HG02678 (cell line): Measurements from ENCODE around the gene DFFB.

ENCODE experiments used
- ATAC-seq: cut with Tn5 transposase; IDR thresholded peaks from one replicate; pipeline ENCODE4 v1.9.1; 2021; ENCODE audit warnings: mild to moderate bottlenecking, moderate library complexity; ENCODE audit not compliant: unreplicated experiment

DFFB gene

DNA sequence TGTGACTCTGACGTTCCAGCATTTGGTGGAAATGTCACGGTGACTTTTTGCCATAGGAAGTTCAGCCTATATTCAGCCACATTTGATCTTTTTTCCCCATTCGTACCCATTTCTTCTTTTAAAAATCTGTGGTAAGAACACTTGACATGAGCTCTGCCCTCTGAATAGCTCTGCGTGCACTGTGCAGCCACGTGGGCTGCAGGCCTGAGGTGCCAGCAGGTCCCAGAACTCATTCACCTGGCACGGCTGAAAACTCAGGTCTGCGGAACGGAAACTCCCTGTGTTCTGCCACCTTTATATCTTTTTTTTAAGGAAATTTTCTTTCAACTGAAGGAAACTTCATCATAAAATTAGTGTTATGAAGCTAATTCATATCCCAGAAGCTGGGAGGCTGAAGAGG, 28.9 kb upstream of the DFFB start:
- ATAC-seq, result no peak

DNA sequence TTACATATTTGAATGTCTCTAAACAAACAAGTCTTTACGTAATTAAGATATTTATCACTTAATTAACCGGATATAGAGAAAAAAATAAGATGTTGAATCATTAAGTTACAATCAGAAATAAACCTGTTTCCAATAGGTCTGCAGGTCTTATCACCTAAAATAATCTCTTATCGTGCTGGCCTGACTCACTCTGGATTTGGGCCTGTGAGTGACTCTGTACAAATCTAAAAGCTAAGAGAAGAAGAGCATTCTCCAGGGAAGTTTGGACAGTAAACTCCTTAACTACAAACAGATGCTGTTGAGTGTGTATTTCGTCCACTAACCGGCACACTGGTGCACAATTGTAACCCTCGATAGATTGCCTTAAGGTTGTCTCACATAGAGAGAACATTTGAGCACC, 25.6 kb upstream of the DFFB start:
- ATAC-seq, result no peak

DNA sequence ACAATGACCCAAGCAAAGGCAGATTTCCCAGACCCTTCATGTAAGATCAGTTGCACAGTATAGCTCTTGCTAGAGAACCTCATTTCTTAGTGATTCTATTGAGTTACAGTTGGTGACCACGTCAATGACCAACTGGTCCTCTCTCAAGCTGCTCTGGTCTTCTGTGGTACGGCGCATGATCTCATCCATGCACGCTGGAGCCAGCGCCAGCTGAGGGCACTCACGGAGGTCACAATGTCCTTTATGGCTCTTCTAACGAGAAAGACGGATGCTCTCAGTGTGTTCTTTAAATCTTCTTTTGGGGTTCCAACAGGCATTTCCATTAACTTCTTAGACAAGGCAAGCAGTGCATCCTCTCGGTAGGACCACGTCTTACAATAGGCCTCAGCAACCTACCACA, 22.6 kb upstream of the DFFB start:
- no peak for ATAC-seq

DNA sequence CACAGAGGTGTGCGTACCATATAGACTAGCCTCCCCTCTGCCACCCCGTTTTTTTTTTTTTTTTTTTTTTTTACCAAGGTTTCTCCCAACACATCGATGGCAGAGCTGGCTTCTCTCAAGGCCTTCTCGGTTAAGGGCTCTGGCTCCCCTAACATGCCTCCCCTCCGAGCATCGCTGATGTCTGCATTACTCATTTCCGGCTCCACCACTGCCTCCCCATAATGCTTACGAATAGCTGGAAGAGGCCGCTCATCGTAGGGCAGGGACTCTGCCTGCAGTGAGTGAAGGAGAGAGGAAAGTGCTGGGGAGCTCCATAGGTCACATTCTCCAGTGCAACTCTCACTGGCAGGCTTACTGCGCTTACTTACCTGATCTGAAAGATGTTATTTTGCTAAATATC, 20.9 kb upstream of the DFFB start:
- no peak for ATAC-seq

DNA sequence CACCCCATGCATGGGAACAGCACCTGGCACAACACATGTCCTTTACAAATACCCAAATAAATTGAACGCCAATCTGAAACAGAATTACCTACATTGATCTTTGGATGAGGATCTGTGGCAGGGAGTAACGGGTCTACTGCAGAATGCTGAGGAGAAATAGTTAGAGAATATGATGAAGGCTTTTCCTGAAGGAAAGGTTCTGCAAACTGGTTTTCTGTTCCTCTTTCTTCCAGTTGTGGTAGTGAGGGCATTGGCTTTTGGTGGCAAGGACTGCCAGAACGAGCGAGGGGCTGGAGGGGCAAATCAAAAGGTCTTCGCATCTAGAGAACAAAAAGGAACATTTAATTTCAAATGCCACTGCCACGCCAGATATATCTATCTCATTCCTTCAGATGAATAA, 20.1 kb upstream of the DFFB start:
- ATAC-seq, result no peak

DNA sequence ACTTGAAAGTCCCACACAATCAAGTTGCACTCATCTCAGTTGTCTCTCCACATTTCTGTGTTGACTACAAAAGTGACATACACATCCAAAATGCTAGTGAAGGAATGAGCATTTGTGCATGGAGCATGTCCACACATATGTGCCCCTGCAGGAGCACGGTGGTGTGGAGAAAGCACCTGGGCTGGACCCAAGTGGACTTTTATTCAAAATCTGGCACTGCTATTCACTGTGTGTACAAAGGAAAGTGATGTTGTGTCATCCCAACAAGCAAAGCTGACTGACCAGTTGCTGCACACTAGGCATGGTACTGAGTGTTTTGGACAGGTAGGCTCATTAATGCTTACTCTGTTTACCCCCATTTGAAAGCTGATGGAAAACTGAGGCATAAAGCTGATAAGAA, 19.6 kb upstream of the DFFB start:
- ATAC-seq, result no peak

DNA sequence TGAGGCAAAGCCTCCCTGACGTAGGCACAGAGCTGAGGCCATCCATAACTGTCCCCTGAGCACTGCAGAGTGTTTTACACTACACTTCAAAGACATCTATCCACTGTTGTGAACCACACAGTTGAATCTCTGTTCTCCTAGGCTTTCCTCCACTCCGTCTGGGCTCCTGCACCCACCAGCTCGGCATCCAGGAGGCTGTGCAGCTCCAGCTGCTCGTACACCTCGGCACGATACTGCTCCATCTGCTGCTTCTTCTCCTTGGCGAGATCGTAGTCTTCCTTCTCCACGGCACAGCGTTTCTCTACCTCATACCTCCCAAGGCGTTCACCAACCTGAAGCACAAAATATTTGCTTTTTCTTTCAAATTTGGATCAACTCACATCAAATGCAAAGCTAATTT, 18.5 kb upstream of the DFFB start:
- no peak for ATAC-seq

DNA sequence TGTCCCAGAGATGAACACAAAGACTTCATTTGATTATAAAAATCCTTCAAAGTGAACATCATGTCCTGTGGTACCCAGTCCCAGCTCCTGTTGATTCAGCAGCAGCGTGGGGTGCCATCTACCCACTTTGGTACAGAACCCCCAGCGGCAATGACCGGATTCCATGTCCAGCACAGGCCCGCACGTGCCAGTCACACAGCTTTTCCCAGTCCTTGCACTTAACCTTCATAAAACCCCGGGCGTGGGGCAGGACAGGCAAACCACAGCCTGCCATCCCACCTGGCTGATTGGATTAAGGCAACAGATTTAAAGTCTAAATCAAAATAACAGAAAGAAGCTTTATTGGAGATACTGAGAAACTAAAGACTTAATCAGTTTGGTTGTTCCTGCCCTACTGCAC, 15.8 kb upstream of the DFFB start:
- no peak for ATAC-seq

DNA sequence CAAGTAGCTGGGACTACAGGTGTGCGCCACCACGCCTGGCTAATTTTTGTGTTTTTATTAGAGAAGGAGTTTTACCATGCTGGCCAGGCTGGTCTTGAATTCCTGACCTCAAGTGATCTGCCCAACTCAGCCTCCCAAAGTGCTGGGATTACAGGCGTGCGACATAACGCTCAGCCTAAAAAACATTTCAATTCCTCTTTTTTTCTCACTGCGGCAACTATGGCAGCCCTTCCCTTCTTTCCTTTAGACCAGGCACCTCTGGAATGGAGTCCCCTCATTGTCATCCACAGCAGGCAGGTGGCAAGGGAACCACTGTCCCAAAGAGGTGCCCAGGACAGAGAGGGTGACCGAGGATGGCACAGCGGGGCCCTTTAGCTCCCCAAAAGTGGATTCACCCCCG, 14.4 kb upstream of the DFFB start:
- ATAC-seq, result no peak

DNA sequence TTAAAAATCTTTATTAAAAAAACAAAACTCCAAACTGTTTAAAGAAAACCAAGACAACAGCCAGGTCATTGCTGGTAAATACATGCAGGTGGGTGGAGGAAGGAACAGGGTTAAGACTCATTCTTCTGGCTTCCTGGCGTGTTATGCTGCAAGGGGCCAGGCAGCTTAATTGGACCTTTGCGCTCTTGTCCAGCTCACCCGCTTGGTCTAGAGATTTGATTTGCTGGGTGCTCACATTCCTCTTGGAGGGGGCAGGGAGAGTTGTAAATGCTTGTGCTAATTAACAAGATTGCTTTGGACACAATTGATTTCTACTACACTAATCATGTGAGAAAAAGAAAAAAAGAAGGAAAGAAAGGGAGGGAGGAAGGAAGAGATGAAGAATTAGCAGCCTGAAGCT, 10.7 kb upstream of the DFFB start:
- no peak for ATAC-seq

DNA sequence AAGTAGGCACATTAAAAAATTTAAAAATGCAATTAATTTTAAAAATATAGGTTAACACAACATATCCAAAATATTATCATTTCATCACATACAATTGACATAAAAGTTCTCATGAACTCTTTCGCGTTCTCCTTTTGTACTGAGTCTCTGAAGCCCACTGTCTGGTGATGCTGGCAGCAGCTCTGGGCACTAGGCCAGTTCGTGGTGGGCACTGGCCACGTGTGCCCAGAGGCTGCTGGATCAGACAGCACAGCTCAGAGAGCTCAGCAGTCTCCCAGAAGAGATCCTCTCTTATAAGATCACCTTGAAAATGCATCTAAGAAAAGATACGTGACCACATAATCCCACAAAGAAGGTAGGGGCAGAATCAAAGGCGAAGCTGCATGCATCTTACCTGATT, 10.2 kb upstream of the DFFB start:
- no peak for ATAC-seq

DNA sequence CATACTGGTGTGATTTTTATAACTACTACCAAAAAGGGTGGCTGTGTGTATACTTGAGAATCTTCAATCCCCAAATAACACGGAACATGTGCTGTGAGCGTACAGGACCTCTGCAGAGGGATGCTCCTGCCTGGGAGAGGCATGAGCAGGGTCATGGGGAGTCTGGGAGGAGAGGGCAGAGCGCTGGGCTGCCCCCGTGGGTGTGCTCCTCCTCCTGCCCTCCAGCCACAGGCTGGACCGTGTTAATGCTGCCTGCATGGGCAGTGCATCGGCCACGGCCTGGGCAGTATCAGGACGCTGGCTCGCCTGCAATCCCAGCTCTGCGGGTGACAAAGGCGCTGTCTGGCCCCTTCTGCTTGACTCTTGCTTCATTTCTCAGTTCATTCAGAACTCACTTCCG, 6.4 kb upstream of the DFFB start:
- no peak for ATAC-seq

DNA sequence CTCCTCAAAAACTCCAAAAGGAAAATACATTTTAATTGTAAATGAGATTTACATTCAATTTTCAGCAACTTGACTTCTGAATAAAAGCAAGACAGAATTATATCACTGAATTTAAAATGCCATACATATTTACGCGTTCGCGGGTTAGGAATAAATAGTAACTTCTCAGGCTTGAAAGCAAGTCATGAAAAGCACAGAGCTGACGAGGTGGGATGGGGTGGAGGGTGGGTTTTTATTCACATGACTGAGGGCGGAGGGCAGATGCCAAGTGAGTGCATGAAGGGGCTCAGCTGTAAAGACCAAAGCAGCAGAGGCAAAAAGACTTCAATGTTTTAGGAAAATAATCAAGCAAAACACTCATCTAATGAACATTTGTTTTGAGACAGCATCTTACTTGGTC, 6.0 kb upstream of the DFFB start:
- no peak for ATAC-seq

DNA sequence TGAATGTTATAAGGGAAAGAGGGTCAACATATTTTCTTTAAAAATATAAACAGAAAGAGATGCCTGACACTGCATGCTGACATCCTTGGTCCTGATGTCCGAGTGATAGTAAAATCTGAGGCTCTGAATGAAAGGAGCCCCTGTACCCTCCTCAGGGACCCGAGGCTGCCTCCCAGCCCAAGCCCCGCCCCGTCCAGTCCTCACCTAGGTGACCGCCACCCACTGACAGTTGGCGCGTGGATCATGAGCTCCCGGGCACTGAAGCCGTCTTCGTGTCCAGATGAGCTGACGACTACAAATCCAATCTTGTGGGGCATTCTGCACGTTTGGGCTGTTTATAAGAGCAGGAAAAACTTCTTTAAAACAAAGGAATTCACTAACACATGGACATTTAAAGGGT, 5.2 kb upstream of the DFFB start:
- no peak for ATAC-seq

DNA sequence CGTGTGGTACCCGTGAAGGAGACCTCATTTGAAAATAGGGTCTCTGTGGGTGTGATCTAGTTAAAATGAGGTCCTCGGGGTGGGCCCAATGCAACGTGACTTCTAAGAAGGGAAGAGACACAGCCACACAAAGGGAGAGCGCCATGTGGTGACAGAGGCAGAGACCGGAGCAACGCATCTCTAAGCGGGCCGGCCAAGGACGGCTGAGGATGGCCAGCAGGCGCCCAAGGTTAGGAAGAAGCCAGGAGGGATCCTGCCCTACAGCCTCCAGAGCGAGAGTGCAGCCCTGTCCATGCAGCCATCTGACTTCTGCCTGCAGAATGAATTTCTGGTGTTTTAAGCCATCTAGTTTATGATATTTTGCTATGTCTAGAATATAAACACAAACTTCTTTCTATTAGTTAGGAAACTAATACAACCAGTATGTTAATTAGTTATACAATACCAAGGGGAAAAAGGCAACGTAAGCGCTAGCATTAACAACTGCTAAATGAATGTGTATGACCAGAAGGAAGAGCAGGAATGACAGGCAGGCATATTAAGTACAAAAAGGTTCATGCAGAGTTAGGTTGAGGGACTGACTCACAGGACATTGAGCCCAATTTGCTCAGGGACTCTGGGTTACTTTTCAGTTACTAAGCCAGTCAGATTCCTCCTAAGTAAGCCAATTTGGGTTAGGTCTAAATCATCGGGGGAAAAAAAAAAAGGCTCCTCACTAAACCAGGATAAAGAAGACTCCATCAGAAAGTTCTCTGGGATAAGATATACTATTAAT, 4.4 kb upstream of the DFFB start:
- ATAC-seq, result no peak

DNA sequence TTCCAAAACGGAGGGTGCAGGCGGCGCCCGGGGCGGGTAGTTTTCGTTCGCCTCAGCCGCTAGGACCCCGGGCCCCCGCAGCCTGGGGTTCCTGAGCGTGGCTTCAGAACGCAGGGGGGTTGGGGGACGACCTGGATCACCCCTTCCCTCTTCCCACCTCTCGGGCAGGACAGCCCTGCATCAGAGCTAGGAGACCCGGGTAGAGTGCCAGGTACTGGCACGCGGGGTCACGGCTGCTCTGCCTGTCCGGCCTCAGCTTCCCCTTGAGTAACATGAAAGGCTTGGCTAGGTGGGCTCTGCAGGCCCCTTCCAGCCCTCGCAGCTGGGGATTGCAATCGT, 484 bp downstream of the DFFB start:
- ATAC-seq, result no peak

DNA sequence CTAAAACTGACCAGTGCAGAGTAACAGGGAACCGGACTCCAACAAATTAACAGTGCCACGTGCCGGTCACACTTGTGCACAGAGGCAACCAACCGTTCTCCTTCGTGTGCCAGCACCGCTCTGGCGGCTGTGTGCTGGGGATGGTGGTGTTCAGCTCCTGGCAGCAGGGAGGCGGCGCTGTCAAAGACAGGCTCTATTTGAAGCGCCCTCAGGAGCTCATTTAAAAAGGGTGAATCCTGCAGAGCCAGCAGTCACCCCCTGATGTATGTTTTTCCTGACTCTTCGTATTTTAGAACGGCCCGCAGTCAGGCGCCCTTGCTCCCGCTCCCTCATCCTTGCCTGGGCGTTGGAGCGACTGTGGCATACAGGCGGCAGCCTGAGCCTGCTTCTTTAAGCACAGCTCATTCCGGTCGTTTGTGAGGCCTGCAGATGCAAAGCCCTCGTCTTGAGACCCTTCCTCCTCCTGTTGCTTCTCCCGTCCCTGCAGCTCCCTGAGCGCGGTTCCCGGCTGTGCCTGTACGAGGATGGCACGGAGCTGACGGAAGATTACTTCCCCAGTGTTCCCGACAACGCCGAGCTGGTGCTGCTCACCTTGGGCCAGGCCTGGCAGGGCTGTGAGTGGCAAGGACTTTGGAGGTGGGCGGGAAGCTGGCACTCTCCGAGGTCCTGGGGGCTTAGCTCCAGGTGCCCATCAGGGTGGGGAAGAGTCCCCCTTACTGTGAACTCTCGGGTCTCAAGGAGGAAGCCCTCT, 1.1 kb downstream of the DFFB start:
- ATAC-seq, result no peak

DNA sequence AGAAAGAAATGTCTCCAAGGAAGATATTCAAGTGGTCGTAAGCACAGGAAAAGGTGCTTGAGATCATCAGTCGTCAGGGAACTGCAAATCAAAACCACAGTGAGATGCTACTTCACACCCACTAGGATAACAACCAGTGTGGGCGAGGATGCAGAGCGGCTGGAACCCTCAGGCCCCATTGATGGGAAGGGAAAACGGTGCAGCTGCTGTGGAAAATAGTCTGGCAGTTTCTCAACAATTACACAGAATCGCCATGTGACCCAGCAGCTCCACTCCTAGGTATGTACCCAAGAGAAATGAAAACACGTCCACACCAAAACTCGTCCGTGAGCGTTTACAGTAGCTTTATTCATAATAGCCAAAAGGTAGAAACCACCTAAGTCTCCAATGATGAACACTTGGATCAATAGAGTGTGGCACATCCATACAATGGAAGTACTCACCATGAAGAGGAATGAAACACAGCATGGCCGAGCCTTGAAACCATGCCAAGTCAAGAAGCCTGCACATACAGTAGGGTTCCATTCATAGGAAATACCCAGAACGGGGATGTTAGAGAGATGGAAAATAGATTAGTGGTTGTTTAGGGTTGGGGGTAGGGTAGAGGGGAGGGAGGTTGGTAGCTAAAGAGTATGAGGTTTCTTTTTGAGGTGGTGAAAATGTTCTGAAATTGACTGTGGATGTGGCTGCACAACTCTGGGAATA, 6.1 kb downstream of the DFFB start:
- no peak for ATAC-seq

DNA sequence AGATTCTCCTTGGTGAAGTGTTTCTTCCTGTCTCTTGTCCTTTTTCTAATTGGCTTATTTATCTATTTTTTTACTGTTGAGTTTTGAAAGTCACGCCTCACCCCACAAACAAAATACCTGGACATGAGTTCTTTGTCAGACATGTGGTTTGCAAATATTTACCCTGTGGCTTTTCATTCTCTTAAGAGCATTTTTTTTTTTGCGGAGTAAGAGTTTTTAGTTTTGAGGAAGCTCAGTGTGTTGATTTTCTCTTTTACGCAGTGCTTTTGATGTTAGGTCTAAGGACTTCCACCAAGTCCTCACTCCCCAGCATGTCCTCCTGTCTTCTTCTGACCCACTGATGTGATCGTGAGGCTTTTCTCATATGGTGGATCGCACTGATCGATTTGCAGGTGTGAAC, 7.6 kb downstream of the DFFB start:
- ATAC-seq, result no peak

DNA sequence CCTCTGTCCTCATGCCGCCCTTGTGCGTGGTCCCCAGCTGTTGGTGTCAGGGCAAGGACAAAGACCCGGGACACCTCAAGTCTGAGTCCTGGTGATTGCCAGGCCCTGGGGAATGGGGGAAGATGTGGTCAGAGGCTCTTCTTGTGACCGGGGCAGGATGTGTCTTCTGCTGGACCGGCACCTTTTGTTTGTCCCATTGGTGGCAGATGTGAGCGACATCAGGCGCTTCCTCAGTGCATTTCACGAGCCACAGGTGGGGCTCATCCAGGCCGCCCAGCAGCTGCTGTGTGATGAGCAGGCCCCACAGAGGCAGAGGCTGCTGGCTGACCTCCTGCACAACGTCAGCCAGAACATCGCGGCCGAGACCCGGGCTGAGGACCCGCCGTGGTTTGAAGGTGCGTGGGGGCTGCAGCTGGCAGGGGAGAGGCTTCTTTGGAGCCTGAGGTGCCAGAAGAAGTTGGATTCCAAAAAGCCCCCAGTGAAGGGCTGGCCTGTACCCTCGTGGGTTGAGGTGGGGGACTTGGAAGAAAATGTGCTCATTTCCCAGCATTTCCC, 8.4 kb downstream of the DFFB start:
- no peak for ATAC-seq

DNA sequence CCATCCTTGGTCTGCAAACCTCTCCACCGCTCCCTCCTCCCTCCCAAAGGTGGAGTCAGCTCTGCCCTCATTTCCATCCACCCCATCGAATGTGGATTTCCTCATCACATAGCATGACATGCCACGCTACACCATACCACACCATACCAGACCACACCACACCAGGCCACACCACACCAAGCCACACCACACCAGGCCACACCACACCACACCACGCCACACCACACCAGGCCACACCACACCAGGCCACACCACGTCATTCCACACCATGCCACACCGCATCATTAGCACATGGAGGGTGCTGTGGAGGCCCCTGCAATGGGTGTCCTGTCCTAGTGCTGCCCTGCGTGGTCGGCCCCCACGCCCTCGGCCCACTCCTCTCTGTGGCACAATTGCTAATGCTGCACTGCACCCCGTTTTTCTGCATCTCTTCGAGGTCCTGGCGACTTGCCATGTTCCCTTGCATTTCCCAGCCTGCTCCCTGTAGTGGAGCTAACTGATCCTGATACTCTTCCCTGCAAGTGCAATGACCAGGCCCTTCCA, 11.3 kb downstream of the DFFB start:
- ATAC-seq, result no peak
